ENCODE results near the gene GRM8.

Gene GRM8

DNA sequence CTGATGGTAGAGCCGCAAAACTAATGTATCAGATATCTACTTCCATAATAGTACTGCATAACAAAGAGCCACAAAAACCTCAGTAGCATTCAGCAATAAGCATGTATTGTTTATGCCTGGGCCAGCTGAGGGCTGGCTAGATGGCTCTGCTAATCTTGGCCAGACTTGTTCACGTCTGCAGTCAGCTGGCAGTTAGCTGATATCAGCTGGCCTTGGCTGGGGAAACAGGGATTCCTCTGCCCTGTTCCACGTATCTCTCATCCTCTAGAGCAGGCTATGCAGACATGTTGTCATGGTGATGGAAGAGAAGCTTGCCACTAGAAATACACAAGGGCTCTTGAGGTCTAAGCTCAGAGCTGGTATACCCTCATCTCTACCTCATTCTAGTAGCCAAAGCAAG is 62.9 kb downstream of the GRM8 start:
- no peak for DNase-seq (ENCODE audit: low read depth in 2 of 2)
- TF ChIP-seq, protein P1, sequence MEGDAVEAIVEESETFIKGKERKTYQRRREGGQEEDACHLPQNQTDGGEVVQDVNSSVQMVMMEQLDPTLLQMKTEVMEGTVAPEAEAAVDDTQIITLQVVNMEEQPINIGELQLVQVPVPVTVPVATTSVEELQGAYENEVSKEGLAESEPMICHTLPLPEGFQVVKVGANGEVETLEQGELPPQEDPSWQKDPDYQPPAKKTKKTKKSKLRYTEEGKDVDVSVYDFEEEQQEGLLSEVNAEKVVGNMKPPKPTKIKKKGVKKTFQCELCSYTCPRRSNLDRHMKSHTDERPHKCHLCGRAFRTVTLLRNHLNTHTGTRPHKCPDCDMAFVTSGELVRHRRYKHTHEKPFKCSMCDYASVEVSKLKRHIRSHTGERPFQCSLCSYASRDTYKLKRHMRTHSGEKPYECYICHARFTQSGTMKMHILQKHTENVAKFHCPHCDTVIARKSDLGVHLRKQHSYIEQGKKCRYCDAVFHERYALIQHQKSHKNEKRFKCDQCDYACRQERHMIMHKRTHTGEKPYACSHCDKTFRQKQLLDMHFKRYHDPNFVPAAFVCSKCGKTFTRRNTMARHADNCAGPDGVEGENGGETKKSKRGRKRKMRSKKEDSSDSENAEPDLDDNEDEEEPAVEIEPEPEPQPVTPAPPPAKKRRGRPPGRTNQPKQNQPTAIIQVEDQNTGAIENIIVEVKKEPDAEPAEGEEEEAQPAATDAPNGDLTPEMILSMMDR (IDR thresholded peaks at IDR 0.05; ENCODE audit: low read depth, low read length) = no peak
- H3K4me3 ChIP-seq (replicated peaks in 1 of 2; ENCODE audit: low read depth in 2 of 2, low read length in 2 of 2) = no peak overlapping the region

DNA sequence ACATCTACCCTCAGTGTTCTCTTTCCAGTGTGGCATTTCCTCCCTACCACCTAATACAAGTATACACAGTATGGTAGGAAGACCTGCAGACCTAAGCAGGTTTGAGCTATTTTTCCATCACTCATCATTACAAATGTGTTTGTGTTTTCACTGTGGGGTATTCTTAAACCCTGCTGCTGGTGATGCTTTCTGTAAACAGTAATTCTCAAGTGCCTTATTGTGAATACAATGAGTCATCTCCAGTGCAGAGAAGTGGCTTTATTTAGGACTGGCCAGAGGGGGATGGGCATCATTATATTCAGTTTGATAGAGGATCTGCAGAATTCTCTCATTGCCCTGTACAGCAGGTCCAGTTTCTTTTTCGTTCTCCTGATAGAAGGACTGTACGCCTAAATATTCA is 63.7 kb downstream of the GRM8 start:
- no peak overlapping the region for H3K4me3 ChIP-seq (replicated peaks in 1 of 2; ENCODE audit: low read depth in 2 of 2, low read length in 2 of 2)
- DNase-seq (ENCODE audit: low read depth in 2 of 2) = no peak
- TF ChIP-seq, protein P1 (IDR thresholded peaks at IDR 0.05; ENCODE audit: low read depth, low read length) = no peak

DNA sequence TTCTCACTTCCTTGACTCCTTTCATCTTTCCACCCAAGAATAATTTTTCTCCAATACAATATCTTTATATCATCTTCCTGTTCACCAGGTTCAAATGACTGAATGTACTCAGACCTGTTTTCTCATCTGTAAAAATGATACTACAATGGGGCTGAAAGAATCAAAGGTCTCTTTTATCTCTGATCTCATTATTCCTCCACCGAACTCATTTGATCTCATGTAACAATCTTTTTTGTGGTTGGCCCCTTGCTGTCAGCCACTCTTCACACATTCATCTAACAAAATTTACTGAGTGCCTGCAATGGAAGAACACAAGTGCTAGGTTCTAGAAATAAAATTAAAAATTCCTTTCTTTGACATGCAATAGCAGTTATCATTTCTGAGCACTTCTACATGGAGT is 65.0 kb downstream of the GRM8 start:
- no peak for DNase-seq (ENCODE audit: low read depth in 2 of 2)
- H3K4me3 ChIP-seq (replicated peaks in 1 of 2; ENCODE audit: low read depth in 2 of 2, low read length in 2 of 2) = no peak overlapping the region
- TF ChIP-seq, protein P1 (IDR thresholded peaks at IDR 0.05; ENCODE audit: low read depth, low read length) = no peak

DNA sequence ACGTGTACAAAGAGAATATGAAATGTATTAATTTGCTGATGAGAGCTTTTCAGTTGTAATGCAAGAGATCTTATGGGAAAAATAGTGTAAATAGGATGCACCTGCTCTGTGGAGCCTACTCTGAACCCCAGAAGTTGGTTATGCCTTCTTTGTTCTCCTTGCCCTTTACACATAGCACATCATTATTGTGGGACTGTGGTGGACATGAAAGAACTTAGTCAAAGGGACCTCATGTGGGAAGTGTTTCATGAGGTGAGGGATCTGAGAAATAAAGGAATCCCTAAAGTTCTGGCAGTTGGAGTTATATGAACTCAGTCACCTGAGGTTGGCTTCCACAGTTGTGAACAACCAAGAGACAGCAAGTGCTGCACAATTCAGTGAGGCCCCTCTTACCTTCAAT is 66.1 kb downstream of the GRM8 start:
- no peak for DNase-seq (ENCODE audit: low read depth in 2 of 2)
- TF ChIP-seq, protein P1 (IDR thresholded peaks at IDR 0.05; ENCODE audit: low read depth, low read length) = no peak
- no peak overlapping the region for H3K4me3 ChIP-seq (replicated peaks in 1 of 2; ENCODE audit: low read depth in 2 of 2, low read length in 2 of 2)

DNA sequence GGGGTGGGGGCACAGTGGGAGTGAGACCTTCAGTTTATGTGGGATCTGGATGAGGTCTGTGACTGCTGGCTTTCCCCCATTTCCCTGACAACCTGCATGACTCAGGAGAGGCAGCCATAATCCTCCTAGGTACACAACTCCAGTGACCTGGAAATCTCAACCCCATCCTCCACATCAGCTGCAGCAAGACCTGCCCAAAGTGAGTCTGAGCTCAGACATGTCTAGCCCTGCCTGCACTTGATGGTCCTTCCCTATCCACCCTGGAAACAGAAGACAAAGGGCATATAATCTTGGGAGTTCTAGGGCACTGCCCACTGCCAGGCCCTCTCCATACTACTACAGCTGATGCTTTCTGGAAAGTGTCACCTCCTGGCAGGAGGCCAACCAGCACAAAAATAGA is 75.6 kb downstream of the GRM8 start:
- H3K4me3 ChIP-seq (replicated peaks in 1 of 2; ENCODE audit: low read depth in 2 of 2, low read length in 2 of 2) = no peak overlapping the region
- TF ChIP-seq, protein P1 (IDR thresholded peaks at IDR 0.05; ENCODE audit: low read depth, low read length) = no peak
- no peak for DNase-seq (ENCODE audit: low read depth in 2 of 2)

DNA sequence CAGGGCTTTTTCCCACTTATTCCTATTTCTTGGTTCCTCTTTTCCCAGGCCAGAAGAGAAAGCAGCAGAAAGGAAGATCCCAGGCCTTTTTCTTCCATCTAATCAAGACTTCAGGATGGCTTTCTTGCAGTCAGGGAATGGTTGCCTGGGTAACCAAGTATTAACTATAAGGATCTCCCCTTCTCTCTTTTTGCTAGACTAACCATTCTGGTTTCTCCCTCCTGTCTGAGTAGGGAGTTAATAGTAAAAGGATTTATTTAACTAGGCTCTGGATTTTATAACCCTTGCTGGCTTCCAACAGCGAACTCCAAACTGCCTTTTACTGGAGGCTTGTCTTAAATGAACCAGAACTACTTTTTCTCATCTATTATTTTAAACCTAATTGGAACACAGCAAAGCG is 90.4 kb downstream of the GRM8 start:
- H3K4me3 ChIP-seq (replicated peaks in 1 of 2; ENCODE audit: low read depth in 2 of 2, low read length in 2 of 2) = no peak overlapping the region
- TF ChIP-seq, protein P1 (IDR thresholded peaks at IDR 0.05; ENCODE audit: low read depth, low read length) = no peak
- no peak for DNase-seq (ENCODE audit: low read depth in 2 of 2)

DNA sequence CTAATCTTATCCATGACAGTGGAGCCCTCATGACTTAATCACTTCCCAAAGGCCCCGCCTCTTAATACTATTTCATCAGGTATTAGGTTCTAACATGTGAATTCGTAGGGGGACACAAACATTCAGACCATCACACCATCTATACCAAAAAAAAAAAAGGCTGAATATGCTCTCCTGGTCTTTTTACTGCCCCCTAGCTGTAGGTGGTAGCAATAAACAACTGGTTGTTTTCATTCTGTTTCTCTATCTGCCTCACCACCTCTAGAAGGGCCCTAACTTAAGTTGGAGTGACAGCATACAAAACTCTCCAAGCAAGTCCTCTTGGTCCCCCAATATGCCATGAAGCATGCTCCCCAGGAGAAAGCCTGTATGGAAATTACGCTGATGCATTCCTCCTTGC is 94.1 kb downstream of the GRM8 start:
- TF ChIP-seq, protein P1 (IDR thresholded peaks at IDR 0.05; ENCODE audit: low read depth, low read length) = no peak
- no peak overlapping the region for H3K4me3 ChIP-seq (replicated peaks in 1 of 2; ENCODE audit: low read depth in 2 of 2, low read length in 2 of 2)
- DNase-seq (ENCODE audit: low read depth in 2 of 2) = no peak

All from cardiac fibroblast (primary cell).